HEK293 (cell line): ENCODE results near the gene IFIH1.

ENCODE experiments used
- CTCF ChIA-PET: fragments of 350-600 bp; formaldehyde crosslinking; extraction: SDS; loops from one replicate; lab custom pipeline; 2021; ENCODE audit warnings: antibody characterized with exemption; lab: Yijun Ruan, JAX
- POLR2A ChIA-PET: fragments of 300-600 bp; formaldehyde crosslinking; extraction: SDS; loops from one replicate; lab custom pipeline; 2020; ENCODE audit warnings: antibody characterized with exemption, inconsistent platforms; lab: Yijun Ruan, JAX
- H3K27ac ChIP-seq: fragments of 200-500 bp; sonication (Bioruptor generic); 2 replicates; pipeline ENCODE4 v1.5.1; 2014; ENCODE audit warnings: low read depth, low read length, control low read depth, inconsistent platforms; ENCODE audit errors: extremely low read depth
- H3K36me3 ChIP-seq, 2 experiments: fragments of 200-500 bp in 1 of 2; sonication (Bioruptor generic) in 1 of 2; 1 replicate in 1 of 2; 2 replicates in 1 of 2; pipeline ENCODE4 v1.5.1; 2014 to 2017; ENCODE audit warnings: inconsistent platforms in 2 of 2, low read length in 2 of 2; ENCODE audit not compliant: control insufficient read depth in 2 of 2, insufficient read depth in 1 of 2
- H3K4me1 ChIP-seq: fragments of 200-500 bp; sonication (Bioruptor generic); 2 replicates; pipeline ENCODE4 v1.5.1; 2014; ENCODE audit warnings: mild to moderate bottlenecking, low read length, inconsistent platforms; ENCODE audit not compliant: control insufficient read depth, insufficient read depth
- H3K4me3 ChIP-seq: 2 replicates; pipeline ENCODE4 v1.5.1; 2011; ENCODE audit warnings: low read depth, mild to moderate bottlenecking, control low read depth, low read length, moderate library complexity
- H3K9me3 ChIP-seq: fragments of 200-500 bp; sonication (Bioruptor generic); 2 replicates; pipeline ENCODE4 v1.5.1; 2014; ENCODE audit warnings: low read depth, low read length, inconsistent platforms; ENCODE audit not compliant: control insufficient read depth, insufficient read depth
- BCL11A ChIP-seq: fragments of 450-650 bp; formaldehyde crosslinking; IDR thresholded peaks from 2 replicates; pipeline ENCODE4 v1.5.1; 2016; ENCODE audit warnings: low read depth, missing biosample characterization, missing genetic modification characterization
- CTCF ChIP-seq: fragments of 450-650 bp; formaldehyde crosslinking; IDR thresholded peaks from 2 replicates; pipeline ENCODE4 v1.5.1; 2016; ENCODE audit warnings: missing biosample characterization, missing genetic modification characterization
- FEZF1 ChIP-seq: fragments of 450-650 bp; formaldehyde crosslinking; IDR thresholded peaks from 2 replicates; pipeline ENCODE4 v1.5.1; 2016; ENCODE audit warnings: missing biosample characterization, missing genetic modification characterization
- HOXC10 ChIP-seq: sonication (generic); formaldehyde crosslinking; IDR thresholded peaks from 2 replicates; pipeline ENCODE4 v1.8.1; 2023; ENCODE audit warnings: mild to moderate bottlenecking, missing genetic modification reagents
- KLF1 ChIP-seq: fragments of 450-650 bp; formaldehyde crosslinking; IDR thresholded peaks from 2 replicates; pipeline ENCODE4 v1.5.1; 2016; ENCODE audit warnings: missing biosample characterization, missing genetic modification characterization
- KLF7 ChIP-seq: fragments of 450-650 bp; formaldehyde crosslinking; IDR thresholded peaks from 2 replicates; pipeline ENCODE4 v1.5.1; 2016; ENCODE audit warnings: missing biosample characterization, missing genetic modification characterization, borderline replicate concordance
- MZF1 ChIP-seq: fragments of 450-650 bp; formaldehyde crosslinking; IDR thresholded peaks from 2 replicates; pipeline ENCODE4 v1.5.1; 2017; ENCODE audit warnings: missing biosample characterization, missing genetic modification characterization, borderline replicate concordance
- SETDB1 ChIP-seq: IDR thresholded peaks from one replicate; pipeline ENCODE4 v1.6.1; 2017; ENCODE audit warnings: mild to moderate bottlenecking, low read length, moderate library complexity, mixed read lengths; ENCODE audit not compliant: insufficient read length
- WT1 ChIP-seq: fragments of 450-650 bp; formaldehyde crosslinking; IDR thresholded peaks from 2 replicates; pipeline ENCODE4 v1.5.1; 2016; ENCODE audit warnings: missing biosample characterization, missing genetic modification characterization
- ZBTB17 ChIP-seq: fragments of 450-650 bp; formaldehyde crosslinking; IDR thresholded peaks from 2 replicates; pipeline ENCODE4 v1.5.1; 2016; ENCODE audit warnings: missing biosample characterization, missing genetic modification characterization
- ZBTB44 ChIP-seq: fragments of 450-650 bp; IDR thresholded peaks from 2 replicates; pipeline ENCODE4 v1.5.1; 2018; ENCODE audit warnings: missing biosample characterization, mild to moderate bottlenecking, missing genetic modification characterization
- ZBTB7A ChIP-seq: fragments of 450-650 bp; formaldehyde crosslinking; IDR thresholded peaks from 2 replicates; pipeline ENCODE4 v1.5.1; 2016; ENCODE audit warnings: low read depth, missing biosample characterization, missing genetic modification characterization
- ZFP69B ChIP-seq: fragments of 450-650 bp; formaldehyde crosslinking; IDR thresholded peaks from 2 replicates; pipeline ENCODE4 v1.5.1; 2016; ENCODE audit warnings: missing biosample characterization, missing genetic modification characterization
- ZNF132 ChIP-seq: fragments of 450-650 bp; formaldehyde crosslinking; IDR thresholded peaks from 2 replicates; pipeline ENCODE4 v1.5.1; 2017; ENCODE audit warnings: missing biosample characterization, missing genetic modification characterization, borderline replicate concordance
- ZNF133 ChIP-seq: fragments of 450-650 bp; formaldehyde crosslinking; IDR thresholded peaks from 2 replicates; pipeline ENCODE4 v1.5.1; 2016; ENCODE audit warnings: missing biosample characterization, missing genetic modification characterization
- ZNF184 ChIP-seq: fragments of 450-650 bp; IDR thresholded peaks from 2 replicates; pipeline ENCODE4 v1.5.1; 2018; ENCODE audit warnings: missing biosample characterization, mild to moderate bottlenecking, missing genetic modification characterization
- ZNF223 ChIP-seq: fragments of 450-650 bp; formaldehyde crosslinking; IDR thresholded peaks from 2 replicates; pipeline ENCODE4 v1.5.1; 2016; ENCODE audit warnings: missing biosample characterization, missing genetic modification characterization
- ZNF23 ChIP-seq: fragments of 450-650 bp; formaldehyde crosslinking; IDR thresholded peaks from 2 replicates; pipeline ENCODE4 v1.5.1; 2016; ENCODE audit warnings: missing biosample characterization, missing genetic modification characterization, borderline replicate concordance
- ZNF26 ChIP-seq: fragments of 450-650 bp; formaldehyde crosslinking; IDR thresholded peaks from 2 replicates; pipeline ENCODE4 v1.5.1; 2016; ENCODE audit warnings: missing biosample characterization, missing genetic modification characterization
- ZNF280D ChIP-seq: fragments of 450-650 bp; formaldehyde crosslinking; IDR thresholded peaks from 2 replicates; pipeline ENCODE4 v1.5.1; 2016; ENCODE audit warnings: missing biosample characterization, missing genetic modification characterization
- ZNF335 ChIP-seq: fragments of 450-650 bp; formaldehyde crosslinking; conservative IDR thresholded peaks from 2 replicates; pipeline ENCODE4 v1.5.1; 2016; ENCODE audit warnings: missing biosample characterization, missing genetic modification characterization
- ZNF544 ChIP-seq: fragments of 450-650 bp; formaldehyde crosslinking; IDR thresholded peaks from 2 replicates; pipeline ENCODE4 v1.5.0; 2017; ENCODE audit warnings: missing biosample characterization, missing genetic modification characterization
- ZNF571 ChIP-seq: fragments of 450-650 bp; formaldehyde crosslinking; IDR thresholded peaks from 2 replicates; pipeline ENCODE4 v1.5.0; 2017; ENCODE audit warnings: missing biosample characterization, missing genetic modification characterization
- ZNF596 ChIP-seq: fragments of 450-650 bp; IDR thresholded peaks from 2 replicates; pipeline ENCODE4 v1.5.0; 2018; ENCODE audit warnings: missing biosample characterization, mild to moderate bottlenecking, missing genetic modification characterization, moderate library complexity
- ZNF639 ChIP-seq: fragments of 450-650 bp; formaldehyde crosslinking; IDR thresholded peaks from 2 replicates; pipeline ENCODE4 v1.5.1; 2016; ENCODE audit warnings: missing biosample characterization, missing genetic modification characterization
- ZNF654 ChIP-seq: fragments of 450-650 bp; formaldehyde crosslinking; IDR thresholded peaks from 2 replicates; pipeline ENCODE4 v1.5.1; 2016; ENCODE audit warnings: low read depth, missing biosample characterization, missing genetic modification characterization
- ZNF791 ChIP-seq: fragments of 450-650 bp; formaldehyde crosslinking; IDR thresholded peaks from 2 replicates; pipeline ENCODE4 v1.5.1; 2016; ENCODE audit warnings: missing biosample characterization, missing genetic modification characterization
- ZSCAN16 ChIP-seq: fragments of 450-650 bp; formaldehyde crosslinking; IDR thresholded peaks from 2 replicates; pipeline ENCODE4 v1.5.1; 2016; ENCODE audit warnings: missing biosample characterization, missing genetic modification characterization

IFIH1 gene

GRCh38 chr2:162226836-162227235, 91.6 kb downstream of the IFIH1 start (continued):
- no peak for TF ChIP-seq ZNF639 (tag by site-specific recombination)
- no peak for TF ChIP-seq BCL11A
- no peak for TF ChIP-seq ZBTB7A (tag by site-specific recombination)
- TF ChIP-seq ZFP69B (tag by site-specific recombination) = no peak
- no peak for TF ChIP-seq ZNF335 (tag by site-specific recombination)

- H3K4me3 ChIP-seq = no peak overlapping the region
- POLR2A ChIA-PET = no interaction called here
- CTCF ChIA-PET = interaction anchor here (0.6 to 5.5 kb wide), 34 partner anchors 9 to 1007 kb away, joined by 3 to 130 read pairs (median 4); partner anchors contain the start of gene FAP
- TF ChIP-seq ZNF133 (tag by site-specific recombination) (no peak), CTCF (tag by site-specific recombination) (0 out of 2 replicates have a peak, but pooled peaks have one; percentile 42), ZNF280D (tag by site-specific recombination) (no peak), SETDB1 (no peak), WT1 (tag by site-specific recombination) (no peak), FEZF1 (tag by site-specific recombination) (no peak), ZNF26 (tag by site-specific recombination) (no peak), KLF1 (tag by site-specific recombination) (no peak), ZNF23 (tag by site-specific recombination) (no peak), KLF7 (tag by site-specific recombination) (no peak), ZNF596 (no peak), ZBTB17 (tag by site-specific recombination) (peak; percentile 55; the same call in 1 of the 2 replicates), ZNF654 (tag by site-specific recombination) (peak; percentile 31; the same call in 1 of the 2 replicates), ZNF544 (no peak), HOXC10 (CRISPR knock-in tag) (no peak), ZNF223 (tag by site-specific recombination) (no peak), MZF1 (tag by site-specific recombination) (no peak), ZBTB44 (tag by site-specific recombination) (no peak), ZNF132 (tag by site-specific recombination) (no peak), ZNF184 (tag by site-specific recombination) (no peak), ZNF791 (tag by site-specific recombination) (no peak), ZSCAN16 (tag by site-specific recombination) (no peak), ZNF571 (tag by site-specific recombination) (no peak)
Observed at GRCh38 chr2:162221064-162221463, 97.4 kb downstream of the IFIH1 start.

More at GRCh38 chr2:162221064-162221463, 97.4 kb downstream of the IFIH1 start:
- Histone ChIP-seq H3K9me3 (no peaks in the 10 kb centered on the region), H3K4me1 (peaks cover 3% of the 10 kb centered on the region; the same call in 1 of the 2 replicates), H3K27ac (no peak overlapping the region), H3K36me3 (no peaks in the 10 kb centered on the region)
